ENCODE results near the gene EVI5.

The EVI5 gene

DNA sequence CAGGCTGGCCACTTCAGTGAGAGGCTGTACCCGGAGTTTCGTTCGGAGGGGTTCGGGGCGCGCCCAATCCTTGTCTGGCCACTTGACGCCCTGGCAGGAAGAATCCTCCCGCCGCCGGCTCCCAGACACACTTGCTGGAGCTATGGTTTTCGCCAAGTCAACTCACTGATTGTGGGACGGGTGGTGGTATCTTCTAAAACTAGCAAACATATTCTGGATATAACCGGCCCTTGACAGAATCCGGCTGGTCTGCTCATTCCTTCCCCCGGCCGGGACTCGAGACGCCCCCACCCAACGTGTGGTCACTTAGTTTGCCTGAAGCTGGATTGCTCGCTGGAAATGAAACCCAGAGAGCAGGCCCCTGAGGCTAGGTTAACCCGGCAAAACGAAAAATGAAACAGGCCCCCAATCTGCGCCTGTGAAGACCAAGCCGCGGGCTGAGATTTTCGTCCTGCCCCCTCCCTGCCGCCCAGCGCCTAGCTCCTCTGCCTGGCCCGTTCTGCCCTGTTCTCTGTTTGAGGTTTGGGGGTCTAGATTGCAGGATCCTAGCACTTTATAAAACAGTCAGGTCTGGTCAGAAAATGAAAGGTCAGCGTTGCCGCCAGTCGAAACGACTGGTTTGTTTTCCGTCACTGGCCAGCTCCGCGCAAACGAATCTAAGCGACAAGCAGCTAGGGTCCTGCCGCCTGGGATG, 302.8 kb downstream of the EVI5 start:
- no peak for DNase-seq

DNA sequence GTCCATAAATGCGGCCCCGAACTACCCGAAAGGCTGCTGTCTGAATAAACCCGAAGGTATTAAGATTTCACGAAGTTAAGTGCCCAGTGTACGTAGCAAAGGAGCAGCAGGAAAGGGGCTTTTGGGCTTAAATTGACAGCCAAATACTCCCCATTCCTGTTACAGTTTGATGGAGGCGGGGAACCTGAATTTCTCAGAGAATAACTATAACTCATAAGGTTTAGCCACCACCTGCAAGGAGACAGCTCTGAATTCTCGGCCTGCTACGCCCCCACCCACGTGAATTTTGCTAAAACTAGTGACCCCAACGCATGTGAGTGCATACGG, 303.3 kb downstream of the EVI5 start:
- no peak for DNase-seq

DNA sequence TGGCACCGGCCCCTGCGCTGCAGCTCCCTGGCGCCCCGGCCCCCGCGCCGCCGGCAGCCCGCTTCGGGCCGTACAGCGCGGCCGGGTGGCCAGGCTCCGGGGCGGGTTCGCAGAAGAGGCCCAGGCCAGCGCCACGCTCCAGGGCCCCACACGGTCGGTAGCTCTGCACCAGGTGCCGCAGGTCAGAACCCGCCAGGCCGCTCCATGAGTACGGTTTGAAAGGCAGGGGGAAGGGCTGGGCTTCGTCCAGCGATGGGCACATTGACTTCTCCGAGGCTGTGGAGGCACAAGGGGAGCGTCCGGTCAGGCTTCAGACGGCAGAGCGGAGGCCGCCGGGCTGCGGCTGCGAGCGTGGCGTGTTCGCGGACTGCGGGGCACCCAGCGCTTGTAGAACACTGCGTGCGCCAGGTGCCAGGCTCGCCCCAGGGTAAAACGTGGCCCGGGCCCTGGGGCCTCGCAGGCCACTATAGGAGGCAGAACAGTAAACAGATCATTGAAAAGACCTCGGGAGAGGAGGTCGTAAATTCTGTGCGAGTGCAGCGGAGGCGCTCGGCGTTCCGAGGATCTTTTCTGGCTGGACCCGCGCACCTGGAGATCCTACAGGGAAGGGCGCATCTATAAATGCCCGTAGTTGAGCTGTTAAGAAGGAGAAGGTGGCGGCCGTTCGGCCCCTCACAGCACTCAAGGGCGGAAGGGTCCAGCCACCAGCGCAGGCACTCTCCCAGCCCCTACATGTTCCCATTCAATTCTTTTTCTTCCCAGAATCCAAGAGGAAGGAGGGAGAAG, 303.9 kb downstream of the EVI5 start:
- DNase-seq: no peak

- DNase-seq: no peak
Measured at GRCh38 chr1:92480200-92480812, 304.6 kb downstream of the EVI5 start.

- DNase-seq: no peak
Measured at GRCh38 chr1:92479587-92479986, 305.3 kb downstream of the EVI5 start.

- DNase-seq: no peak
Measured at GRCh38 chr1:92478393-92478792, 306.5 kb downstream of the EVI5 start.

DNA sequence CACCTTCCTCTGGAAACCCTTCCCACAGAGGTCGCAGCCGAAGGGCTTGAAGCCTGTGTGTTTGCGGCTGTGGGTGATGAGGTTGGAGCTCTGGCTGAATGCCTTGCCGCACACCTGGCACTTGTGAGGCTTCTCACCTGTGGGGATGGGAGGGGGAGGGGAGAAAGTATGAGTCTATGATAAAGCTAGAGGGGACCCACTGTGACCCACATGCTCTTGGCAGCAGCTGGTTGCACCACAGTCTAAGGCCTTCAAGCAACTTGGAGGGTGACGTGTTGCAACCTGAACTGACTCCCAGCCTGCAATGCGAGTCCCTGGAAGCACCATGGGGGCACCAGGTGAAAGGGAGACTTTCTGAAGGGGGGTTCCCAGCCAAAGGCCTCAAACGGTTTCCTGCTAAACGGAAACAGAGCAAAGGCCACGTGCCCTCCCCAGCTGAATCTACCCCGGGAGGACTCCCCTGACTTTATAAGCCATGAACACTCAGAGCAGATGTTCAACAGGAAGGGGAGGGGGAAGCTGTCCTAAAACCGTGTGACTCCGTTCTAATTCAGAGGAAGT, 308.8 kb downstream of the EVI5 start:
- peak in 1 of 4 experiments; percentile 36 for DNase-seq

- DNase-seq: no peak
Measured at GRCh38 chr1:92475029-92475428, 309.9 kb downstream of the EVI5 start.

DNA sequence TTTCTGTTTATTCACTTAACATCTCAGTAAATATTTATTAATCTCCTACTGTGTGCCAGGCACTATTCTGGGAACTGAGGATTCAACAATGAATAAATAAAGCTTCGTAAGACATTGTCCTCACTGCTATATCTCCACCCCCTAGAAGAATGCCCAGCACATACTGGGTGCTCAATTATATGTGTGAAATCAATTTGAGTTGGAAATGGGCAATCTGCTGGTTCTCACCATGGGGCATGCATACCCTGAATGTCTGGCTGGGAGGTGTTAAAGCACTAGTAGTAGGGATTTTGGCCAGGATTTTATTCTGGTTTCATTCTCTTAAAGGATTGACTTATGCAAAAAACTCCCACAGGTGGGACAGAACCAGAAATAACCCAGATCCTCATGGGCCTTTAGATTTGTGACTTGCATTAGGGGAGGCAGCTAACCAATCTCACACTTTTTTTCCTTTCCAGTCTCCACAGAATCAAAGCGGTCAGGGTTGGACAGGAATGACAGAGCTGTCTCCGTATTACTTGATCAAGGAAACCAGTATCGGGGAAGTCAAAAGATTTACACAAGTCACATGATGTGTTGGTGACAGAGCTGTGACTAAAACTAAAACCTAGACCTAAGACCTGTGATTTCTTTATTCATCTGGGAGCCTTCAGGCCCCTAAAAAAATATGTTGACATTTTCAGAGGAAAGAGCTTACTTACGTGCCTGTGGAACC, 311.0 kb downstream of the EVI5 start:
- DNase-seq: no peak

- DNase-seq: no peak
Measured at GRCh38 chr1:92470216-92470615, 314.7 kb downstream of the EVI5 start.

DNA sequence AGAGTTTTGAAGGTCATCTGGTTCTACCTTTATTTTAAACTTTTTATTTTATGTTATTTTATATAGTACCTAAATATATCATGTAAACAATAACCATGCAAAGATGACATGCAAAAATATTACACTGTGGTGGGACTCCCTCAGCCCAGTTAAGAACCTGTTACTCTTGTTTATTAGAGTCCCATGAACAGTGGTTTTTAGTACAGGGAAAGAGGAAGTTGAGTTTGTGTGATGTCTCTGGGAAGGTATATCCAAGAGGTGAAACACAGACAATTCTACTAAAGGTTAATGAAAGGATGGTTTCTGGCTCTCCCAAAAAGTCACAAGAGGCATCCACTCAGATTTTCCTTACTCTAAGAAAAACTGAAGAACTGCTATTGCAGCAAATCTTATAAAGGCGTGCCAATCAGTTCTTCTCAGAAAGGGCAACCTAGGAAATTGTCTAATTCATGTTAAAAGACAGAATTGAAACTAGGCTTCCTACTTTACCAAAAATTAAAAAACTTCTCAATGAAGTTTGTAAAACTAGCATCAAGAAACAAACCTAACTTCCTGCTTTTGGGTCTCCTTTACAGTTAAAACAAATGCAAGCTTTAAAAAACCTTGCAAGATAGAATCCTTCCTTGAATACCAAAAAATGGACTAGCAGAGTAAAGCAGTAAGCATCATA, 318.1 kb downstream of the EVI5 start:
- no peak for DNase-seq

GRCh38 chr1:92465256-92465647, 319.7 kb downstream of the EVI5 start:
- DNase-seq: no peak

- DNase-seq: no peak
Measured at GRCh38 chr1:92464588-92465255, 320.2 kb downstream of the EVI5 start.

DNA sequence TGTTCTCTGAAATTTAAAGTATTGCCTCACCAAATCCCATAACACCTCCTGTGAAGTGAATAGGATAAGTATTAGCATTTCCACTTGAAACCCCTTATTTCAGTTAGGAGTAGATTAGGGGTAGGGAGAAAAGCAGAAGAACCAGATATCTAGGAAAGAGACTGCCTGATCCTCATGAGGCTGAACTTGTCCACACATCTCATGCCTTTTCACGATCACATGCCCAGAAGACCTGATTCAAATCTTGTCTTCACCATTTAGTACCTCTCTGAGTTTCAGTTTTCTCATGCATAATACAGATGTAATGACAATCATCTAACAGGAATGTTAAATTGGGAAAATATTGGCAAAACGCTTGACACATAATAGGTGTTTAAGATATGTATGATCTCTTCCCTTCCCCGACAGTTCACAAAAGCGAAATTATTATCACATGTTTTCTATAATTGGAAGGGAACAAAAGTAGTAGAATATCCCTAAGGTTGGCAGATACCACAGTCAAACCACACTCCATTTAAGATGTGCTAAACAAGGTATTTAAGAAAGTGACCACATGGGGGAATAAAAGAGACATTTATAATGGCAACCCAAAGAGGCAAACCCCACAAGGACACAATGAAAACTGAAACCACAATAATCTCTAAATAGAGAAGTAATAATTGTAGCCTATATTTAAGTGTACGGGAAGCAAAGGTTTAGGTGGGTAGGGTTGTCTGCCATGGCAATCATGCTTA, 323.4 kb downstream of the EVI5 start:
- no peak for DNase-seq

DNA sequence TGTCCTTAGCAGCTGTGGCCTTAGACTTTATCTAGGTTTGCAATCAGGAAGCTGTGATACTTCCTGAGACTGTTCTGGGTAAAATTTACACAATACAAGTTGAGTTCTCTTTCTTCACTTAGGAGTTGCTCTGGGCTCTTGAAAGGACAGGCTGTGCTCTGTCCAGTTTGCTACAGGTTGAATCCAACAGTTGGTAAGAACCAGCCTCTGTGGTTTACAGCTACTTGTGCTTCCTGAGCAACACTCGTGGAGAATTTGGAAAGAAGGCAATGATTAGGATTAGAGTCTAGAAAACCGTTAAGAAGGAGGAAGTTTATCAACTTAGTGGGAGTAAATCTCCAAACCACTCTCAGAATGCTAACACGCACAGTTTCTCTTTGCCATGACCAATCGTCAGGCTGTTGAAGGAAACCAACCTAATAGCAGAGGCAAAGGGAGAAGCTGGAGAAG, 325.0 kb downstream of the EVI5 start:
- no peak for DNase-seq

Data from activated naive CD4-positive, alpha-beta T cell (primary cell).